ENCODE measurements around the gene MROH2A. TPM values are rescaled to one million over a fixed set of nuclear protein-coding genes. Genes with fewer than 3 reads are reported as not detected.

MROH2A gene
- total RNA-seq, 1 experiment from 2014 or later: not detected

GRCh38 chr2:233822101-233822771, 44.1 kb downstream of the MROH2A start:
- Histone ChIP-seq H3K4me3 (no peak overlapping the region), H3K36me3 (no peaks in the 10 kb centered on the region), H3K9me3 (peaks cover 4% of the 10 kb centered on the region; the same call in 1 of the 2 replicates), H3K27me3 (no peaks in the 10 kb centered on the region)
- no peak for DNase-seq

- DNase-seq: no peak
- H3K4me3 ChIP-seq: no peak overlapping the region
Measured at GRCh38 chr2:233822781-233823730, 44.9 kb downstream of the MROH2A start.

GRCh38 chr2:233823731-233824121, 45.6 kb downstream of the MROH2A start:
- H3K36me3 ChIP-seq: no peaks in the 10 kb centered on the region
- H3K9me3 ChIP-seq: peaks cover 4% of the 10 kb centered on the region; the same call in 1 of the 2 replicates
- no peak for DNase-seq

More at GRCh38 chr2:233822781-233823730, 44.9 kb downstream of the MROH2A start:
- H3K27me3 ChIP-seq: no peaks in the 10 kb centered on the region
- H3K9me3 ChIP-seq: peaks cover 4% of the 10 kb centered on the region; the same call in 1 of the 2 replicates
- no peaks in the 10 kb centered on the region for H3K36me3 ChIP-seq

DNA sequence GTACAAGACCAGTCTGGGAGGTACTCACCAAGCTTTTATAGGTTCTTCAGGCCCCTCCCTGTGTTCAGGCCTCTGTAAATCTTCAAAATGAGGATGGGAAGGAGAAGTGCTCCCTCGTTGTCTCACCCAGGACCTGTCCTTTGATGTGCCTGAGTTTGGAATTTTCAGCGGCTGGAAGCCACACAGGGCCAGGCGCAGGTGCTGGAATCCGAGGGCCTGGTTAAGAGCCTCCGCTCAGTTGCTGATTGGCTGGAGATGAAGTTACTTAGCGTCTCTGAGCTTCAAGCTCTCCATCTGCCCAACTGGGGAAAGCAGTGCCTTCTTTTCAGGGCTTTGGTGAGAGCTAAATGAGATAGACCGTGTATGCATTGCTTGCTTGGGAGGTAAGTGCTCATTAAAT, 46.2 kb downstream of the MROH2A start:
- H3K4me3 ChIP-seq: no peak overlapping the region
- H3K27me3 ChIP-seq: no peaks in the 10 kb centered on the region
- H3K9me3 ChIP-seq: peaks cover 4% of the 10 kb centered on the region; the same call in 1 of the 2 replicates
- H3K36me3 ChIP-seq: no peaks in the 10 kb centered on the region
- DNase-seq: no peak

More at GRCh38 chr2:233823731-233824121, 45.6 kb downstream of the MROH2A start:
- H3K27me3 ChIP-seq: no peaks in the 10 kb centered on the region
- no peak overlapping the region for H3K4me3 ChIP-seq

DNA sequence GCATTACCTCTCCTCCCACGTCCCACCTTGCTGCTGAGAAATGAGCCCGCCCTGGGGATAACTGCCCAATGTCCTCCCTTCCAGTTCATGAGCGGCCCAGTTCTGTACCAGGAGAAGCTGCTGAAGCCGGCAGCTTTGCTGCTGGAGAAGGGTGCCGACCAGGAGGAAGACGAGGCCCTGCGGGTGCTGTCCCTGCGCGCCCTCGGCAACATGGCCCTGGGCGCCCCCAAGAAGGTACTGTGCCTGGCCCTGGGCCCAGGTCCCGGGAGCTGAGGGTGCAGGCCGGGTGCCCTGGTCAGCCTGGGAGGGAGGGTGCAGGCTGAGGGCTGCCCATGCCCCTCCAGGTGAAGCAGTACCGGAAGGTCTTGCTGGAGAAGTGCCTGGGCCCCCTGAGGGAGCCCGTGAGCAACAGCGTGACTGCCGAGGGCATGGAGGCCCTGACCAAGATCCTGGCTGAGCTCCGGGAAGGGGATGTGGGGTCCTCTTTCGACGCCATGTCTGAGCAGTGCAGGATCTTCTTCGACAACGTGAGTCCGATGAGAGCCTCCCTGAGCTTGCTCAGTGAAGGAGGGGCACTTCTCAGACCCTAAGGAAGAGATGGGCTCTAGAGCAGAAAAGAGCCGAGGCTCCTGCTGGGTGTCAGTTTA, 50.5 kb downstream of the MROH2A start:
- no peaks in the 10 kb centered on the region for H3K36me3 ChIP-seq
- H3K9me3 ChIP-seq: peaks cover 4% of the 10 kb centered on the region; the same call in 1 of the 2 replicates
- DNase-seq: no peak
- H3K4me3 ChIP-seq: no peak overlapping the region
- H3K27me3 ChIP-seq: no peaks in the 10 kb centered on the region

DNA sequence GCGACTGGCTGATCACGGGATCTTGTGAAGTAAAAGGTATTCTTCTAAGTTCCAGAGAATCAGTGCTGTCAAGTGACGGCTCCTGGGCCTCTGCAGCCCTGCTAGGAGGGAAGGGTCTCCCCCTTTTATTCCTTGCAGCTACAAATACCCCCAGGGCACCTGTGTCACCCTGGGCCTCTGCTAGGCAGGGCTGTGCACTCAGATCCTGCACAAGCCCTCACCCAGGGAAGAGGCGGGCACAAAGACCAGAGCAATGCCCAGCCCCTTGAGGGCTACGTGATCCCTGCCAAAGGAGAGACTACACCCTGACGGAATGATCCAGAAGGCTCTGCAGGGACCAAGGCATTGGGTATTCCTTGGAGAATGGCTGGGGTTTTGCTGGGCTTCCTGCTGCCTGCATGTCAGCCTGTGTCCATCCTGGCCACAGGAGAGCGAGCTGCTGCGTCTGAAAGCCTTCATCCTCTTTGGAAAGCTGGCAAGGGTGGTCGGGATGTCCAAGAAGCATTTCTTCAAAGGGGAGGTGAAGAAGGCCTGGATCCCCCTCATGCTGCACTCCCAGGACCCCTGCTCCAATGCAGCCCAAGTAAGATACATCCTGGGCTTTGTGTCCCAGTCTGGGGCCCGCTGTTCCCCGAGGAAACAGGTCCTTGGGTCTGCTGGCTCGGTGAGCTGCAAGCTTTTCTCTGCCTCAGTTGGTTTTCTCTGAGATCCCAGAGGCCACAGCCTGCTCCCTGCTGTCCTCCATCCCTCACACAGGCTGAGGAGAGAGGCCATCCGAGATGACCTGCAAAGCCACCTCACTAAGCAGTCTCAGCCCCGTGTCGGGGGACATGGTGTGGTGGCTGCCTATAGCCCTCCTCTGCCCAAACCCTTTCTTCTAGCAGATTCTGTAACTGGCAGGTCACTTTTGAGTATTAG, 51.3 kb downstream of the MROH2A start:
- no peak overlapping the region for H3K4me3 ChIP-seq
- DNase-seq: no peak
- peaks cover 3% of the 10 kb centered on the region for H3K36me3 ChIP-seq
- H3K9me3 ChIP-seq: peaks cover 4% of the 10 kb centered on the region; the same call in 1 of the 2 replicates
- no peaks in the 10 kb centered on the region for H3K27me3 ChIP-seq

GRCh38 chr2:233830111-233830802, 52.1 kb downstream of the MROH2A start:
- no peak for DNase-seq
- Histone ChIP-seq H3K4me3 (no peak overlapping the region), H3K27me3 (no peaks in the 10 kb centered on the region), H3K36me3 (peaks cover 11% of the 10 kb centered on the region), H3K9me3 (peaks cover 4% of the 10 kb centered on the region; the same call in 1 of the 2 replicates)

GRCh38 chr2:233831011-233831721, 53.0 kb downstream of the MROH2A start:
- Histone ChIP-seq H3K9me3 (peaks cover 2% of the 10 kb centered on the region; the same call in 1 of the 2 replicates), H3K27me3 (no peaks in the 10 kb centered on the region), H3K36me3 (peaks cover 20% of the 10 kb centered on the region), H3K4me3 (no peak overlapping the region)
- DNase-seq: no peak

DNA sequence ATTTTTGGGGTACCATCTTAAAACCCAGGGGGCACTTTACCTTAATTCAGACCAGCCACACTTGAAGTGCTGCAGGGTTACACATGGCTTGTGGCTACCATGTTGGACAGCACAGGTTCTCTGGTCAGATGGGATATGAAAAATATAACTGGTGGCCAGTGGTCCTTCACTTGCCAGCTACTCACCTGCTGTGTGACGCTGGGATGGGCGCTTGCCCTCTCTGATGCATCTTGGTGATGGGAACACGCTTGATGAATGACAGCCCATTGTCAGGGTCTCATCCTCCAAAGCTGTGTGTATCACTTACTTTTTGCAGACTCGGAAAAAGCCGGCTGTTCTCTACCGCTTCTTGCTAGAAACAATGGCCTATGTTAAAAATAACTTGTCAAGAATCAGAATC, 53.7 kb downstream of the MROH2A start:
- peaks cover 26% of the 10 kb centered on the region for H3K36me3 ChIP-seq
- H3K9me3 ChIP-seq: no peaks in the 10 kb centered on the region
- H3K27me3 ChIP-seq: no peaks in the 10 kb centered on the region
- no peak overlapping the region for H3K4me3 ChIP-seq
- DNase-seq: no peak

GRCh38 chr2:233832414-233832813, 54.3 kb downstream of the MROH2A start:
- Histone ChIP-seq H3K36me3 (peaks cover 31% of the 10 kb centered on the region), H3K9me3 (no peaks in the 10 kb centered on the region), H3K27me3 (no peaks in the 10 kb centered on the region), H3K4me3 (no peak overlapping the region)
- DNase-seq: no peak

- peaks cover 36% of the 10 kb centered on the region for H3K36me3 ChIP-seq
- peak; percentile 71 for DNase-seq
- no peaks in the 10 kb centered on the region for H3K27me3 ChIP-seq
- H3K4me3 ChIP-seq: no peak overlapping the region
- no peaks in the 10 kb centered on the region for H3K9me3 ChIP-seq
Measured at GRCh38 chr2:233832869-233833311, 54.8 kb downstream of the MROH2A start.

GRCh38 chr2:233833345-233833744, 55.2 kb downstream of the MROH2A start:
- Histone ChIP-seq H3K9me3 (no peaks in the 10 kb centered on the region), H3K4me3 (no peak overlapping the region), H3K36me3 (peaks cover 41% of the 10 kb centered on the region), H3K27me3 (no peaks in the 10 kb centered on the region)
- DNase-seq: no peak

DNA sequence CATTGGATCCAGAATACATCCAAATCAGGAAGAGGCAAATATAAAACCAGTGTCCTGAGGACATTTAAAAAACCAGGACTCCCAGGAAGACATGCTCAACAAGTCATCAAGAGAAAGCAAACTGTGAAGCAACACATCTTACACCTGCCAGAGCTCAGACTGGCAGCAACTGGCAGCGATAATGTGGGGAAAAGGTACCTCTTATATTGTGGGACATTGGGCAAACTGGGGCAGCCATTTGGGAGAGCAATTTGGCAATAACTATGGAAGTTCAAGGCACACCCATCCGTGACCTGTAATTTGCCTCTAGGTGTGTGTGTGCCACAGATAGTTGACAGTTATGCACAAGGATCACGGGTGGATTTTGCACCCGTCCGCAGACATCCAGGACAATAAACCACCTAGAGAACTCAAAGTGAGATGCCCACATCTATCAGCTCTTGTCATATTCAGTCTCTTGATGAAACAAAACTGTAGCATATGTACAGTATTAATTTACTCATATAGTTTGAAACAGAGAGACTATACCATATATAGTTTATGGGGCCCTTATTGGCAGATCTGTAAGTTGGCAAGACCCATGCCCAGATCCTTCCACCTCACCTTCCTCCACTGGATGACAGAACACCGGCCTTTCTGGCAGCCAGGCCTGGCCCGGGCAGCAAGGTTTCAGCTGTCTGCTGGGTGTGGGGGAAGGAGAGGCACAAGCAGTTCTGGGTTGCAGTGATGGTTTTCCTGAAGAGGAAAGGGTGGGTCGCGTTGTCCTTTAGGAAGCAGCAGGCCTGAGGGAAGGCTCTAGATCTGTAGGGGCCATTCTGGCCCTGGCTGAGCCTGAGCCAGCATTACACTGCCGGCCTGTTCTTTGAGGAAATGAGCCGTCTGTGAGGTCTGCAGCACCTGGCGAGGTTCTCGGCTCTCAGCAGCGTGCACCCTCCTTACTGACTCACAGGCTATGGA, 57.4 kb downstream of the MROH2A start:
- no peak for DNase-seq
- Histone ChIP-seq H3K27me3 (no peaks in the 10 kb centered on the region), H3K36me3 (peaks cover 62% of the 10 kb centered on the region), H3K9me3 (no peaks in the 10 kb centered on the region), H3K4me3 (no peak overlapping the region)

DNA sequence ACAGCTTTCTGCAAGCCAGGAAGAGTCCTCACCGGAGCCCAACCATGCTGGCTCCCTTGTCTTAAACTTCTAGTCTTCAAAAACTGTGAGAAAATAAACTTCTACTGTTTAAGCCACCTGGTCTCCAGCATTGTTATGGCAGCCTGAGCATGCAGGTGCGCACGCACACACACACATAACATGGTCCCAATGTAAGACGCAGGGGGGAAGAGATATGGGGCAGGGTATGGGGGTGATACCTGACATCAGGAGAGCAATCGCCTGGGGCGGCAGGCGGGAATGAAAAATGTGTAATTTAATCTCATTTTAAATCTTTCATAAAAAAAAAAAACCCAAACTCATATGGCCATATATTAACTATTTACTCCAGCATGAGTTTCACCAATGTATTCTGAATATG, 58.2 kb downstream of the MROH2A start:
- Histone ChIP-seq H3K4me3 (no peak overlapping the region), H3K9me3 (no peaks in the 10 kb centered on the region), H3K27me3 (no peaks in the 10 kb centered on the region), H3K36me3 (peaks cover 71% of the 10 kb centered on the region)
- DNase-seq: no peak
